Neural cell (in vitro differentiated cells): ENCODE results near the gene AGBL4. TPM values are rescaled to one million over a fixed set of nuclear protein-coding genes. Genes with fewer than 3 reads are reported as not detected.
A peak's percentile ranks its signal among the peaks of the same experiment; 100 is the strongest.

Experiments used
- H2AFZ ChIP-seq: fragments of 200-600, 300-800 bp; sonication (generic), shearing (Covaris generic); 2 replicates; pipeline ENCODE4 v1.6.0; 2014; ENCODE audit warnings: low read depth, mild to moderate bottlenecking, antibody characterized with exemption, low read length, moderate library complexity
- H3F3A ChIP-seq: fragments of 200-600 bp; shearing (Covaris generic); 2 replicates; pipeline ENCODE4 v1.6.1; 2016; ENCODE audit warnings: mild to moderate bottlenecking, moderate library complexity, mixed read lengths, antibody characterized with exemption, low read length; ENCODE audit not compliant: insufficient read depth, poor library complexity, severe bottlenecking
- H3K27ac ChIP-seq: fragments of 200-600, 300-800 bp; sonication (generic), shearing (Covaris generic); 2 replicates; pipeline ENCODE4 v1.5.1; 2014; ENCODE audit warnings: mild to moderate bottlenecking, low read length, moderate library complexity
- H3K27me3 ChIP-seq: fragments of 300-800, 200-600 bp; sonication (generic), shearing (Covaris generic); 2 replicates; pipeline ENCODE4 v1.6.0; 2014; ENCODE audit warnings: mild to moderate bottlenecking, low read depth, low read length, moderate library complexity; ENCODE audit not compliant: insufficient read depth
- H3K36me3 ChIP-seq: fragments of 300-800, 200-600 bp; sonication (generic), shearing (Covaris generic); 2 replicates; pipeline ENCODE4 v1.5.1; 2014; ENCODE audit warnings: mild to moderate bottlenecking, antibody characterized with exemption, low read length, moderate library complexity; ENCODE audit not compliant: insufficient read depth
- H3K4me2 ChIP-seq: fragments of 300-800, 200-600 bp; sonication (generic), shearing (Covaris generic); 2 replicates; pipeline ENCODE4 v1.6.0; 2014; ENCODE audit warnings: mild to moderate bottlenecking, low read length
- H3K4me3 ChIP-seq: fragments of 300-800, 200-600 bp; sonication (generic), shearing (Covaris generic); 2 replicates; pipeline ENCODE4 v1.5.1; 2014; ENCODE audit warnings: mild to moderate bottlenecking, low read length, moderate library complexity
- H3K79me2 ChIP-seq: fragments of 200-600 bp; shearing (Covaris generic); replicated peaks from 2 replicates; pipeline ENCODE4 v1.6.0; 2014; ENCODE audit warnings: mild to moderate bottlenecking, low read length, moderate library complexity; ENCODE audit not compliant: insufficient read depth
- H3K9ac ChIP-seq: fragments of 300-800, 200-600 bp; sonication (generic), shearing (Covaris generic); 2 replicates; pipeline ENCODE4 v1.6.1; 2016; ENCODE audit warnings: mild to moderate bottlenecking, low read length, mixed read lengths
- H3K9me2 ChIP-seq: fragments of 200-600 bp; shearing (Covaris generic); 2 replicates; pipeline ENCODE4 v1.6.1; 2016; ENCODE audit warnings: mild to moderate bottlenecking, low read length, mixed read lengths; ENCODE audit not compliant: insufficient read depth
- H3K9me3 ChIP-seq: fragments of 200-600, 300-800 bp; sonication (generic), shearing (Covaris generic); 2 replicates; pipeline ENCODE4 v1.6.1; 2016; ENCODE audit warnings: mild to moderate bottlenecking, mixed run types, low read length, moderate library complexity, mixed read lengths
- H4K20me1 ChIP-seq: fragments of 200-600 bp; shearing (Covaris generic); 2 replicates; pipeline ENCODE4 v1.6.1; 2016; ENCODE audit warnings: mild to moderate bottlenecking, mixed run types; ENCODE audit not compliant: insufficient read depth
- CTCF ChIP-seq: fragments of 450-650 bp; IDR thresholded peaks from 2 replicates; pipeline ENCODE4 v1.5.1; 2014; ENCODE audit warnings: antibody characterized with exemption, mild to moderate bottlenecking, moderate library complexity; ENCODE audit not compliant: poor library complexity, severe bottlenecking
- EP300 ChIP-seq: fragments of 450-650 bp; conservative IDR thresholded peaks from 2 replicates; pipeline ENCODE4 v1.6.1; 2014; ENCODE audit warnings: antibody characterized with exemption, mild to moderate bottlenecking, moderate library complexity; ENCODE audit not compliant: poor library complexity, severe bottlenecking
- EZH2 ChIP-seq: fragments of 200-600, 300-800 bp; shearing (Covaris generic), sonication (generic); IDR thresholded peaks from 2 replicates; pipeline ENCODE4 v1.6.1; 2014; ENCODE audit warnings: antibody characterized with exemption, low read length, borderline replicate concordance, mild to moderate bottlenecking; ENCODE audit not compliant: insufficient read depth, poor library complexity, severe bottlenecking
- MXI1 ChIP-seq: fragments of 450-650 bp; conservative IDR thresholded peaks from 2 replicates; pipeline ENCODE4 v1.6.1; 2014; ENCODE audit warnings: antibody characterized with exemption, mild to moderate bottlenecking; ENCODE audit not compliant: poor library complexity, severe bottlenecking
- POLR2AphosphoS5 ChIP-seq: IDR thresholded peaks from 2 replicates; pipeline ENCODE4 v1.6.1; 2012
- RAD21 ChIP-seq: fragments of 450-650 bp; conservative IDR thresholded peaks from 2 replicates; pipeline ENCODE4 v1.6.1; 2014; ENCODE audit warnings: antibody characterized with exemption, mild to moderate bottlenecking, moderate library complexity
- REST ChIP-seq: IDR thresholded peaks from 2 replicates; pipeline ENCODE4 v1.6.1; 2012; ENCODE audit warnings: borderline replicate concordance
- SMC3 ChIP-seq: fragments of 450-650 bp; conservative IDR thresholded peaks from 2 replicates; pipeline ENCODE4 v1.6.1; 2014; ENCODE audit warnings: antibody characterized with exemption, mild to moderate bottlenecking, moderate library complexity; ENCODE audit not compliant: poor library complexity
- TAF1 ChIP-seq: IDR thresholded peaks from 2 replicates; pipeline ENCODE4 v1.6.1; 2012; ENCODE audit warnings: low read depth
- polyA plus RNA-seq: library from polyadenylated mRNA; depleted of rRNA; stranded (reverse); fragments of >200 nt; gene quantifications from 2 replicates; pipeline ENCODE4 v1.2.3, GENCODE V29; 2014

AGBL4 gene
- polyA plus RNA-seq, 1 donor from 2014 or later: 1.3 TPM

GRCh38 chr1:48777219-48777895 is 1246.4 kb downstream of the AGBL4 start:
- Histone ChIP-seq H2AFZ (peak overlapping the region; percentile 63), H3K4me2 (peak overlapping the region; percentile 37), H3K27ac (peak overlapping the region; percentile 72), H3K4me3 (peak overlapping the region; percentile 82), H3K79me2 (peaks cover 43% of the 10 kb centered on the region), H4K20me1 (peaks cover 2% of the 10 kb centered on the region), H3F3A (no peaks in the 10 kb centered on the region), H3K9ac (peak overlapping the region; percentile 94), H3K9me3 (no peaks in the 10 kb centered on the region), H3K9me2 (no peaks in the 10 kb centered on the region), H3K27me3 (no peaks in the 10 kb centered on the region), H3K36me3 (no peaks in the 10 kb centered on the region)
- TF ChIP-seq SMC3: no peak
- no peak for TF ChIP-seq REST

GRCh38 chr1:48776393-48777218 is 1247.1 kb downstream of the AGBL4 start, which contains the start of gene BEND5:
Gene BEND5, minus strand, starts transcription at chr1:48776891. Its CDS starts 60 bp downstream, at chr1:48776831.
- Histone ChIP-seq H3K36me3 (no peaks in the 10 kb centered on the region), H3K4me3 (peak within 1 kb of the TSS; percentile 82), H4K20me1 (peaks cover 5% of the 10 kb centered on the region), H3K4me2 (peak within 1 kb of the TSS; percentile 98), H3F3A (no peaks in the 10 kb centered on the region), H3K9me2 (no peaks in the 10 kb centered on the region), H3K9me3 (no peaks in the 10 kb centered on the region), H3K9ac (peak within 1 kb of the TSS; percentile 94), H3K27ac (peak within 1 kb of the TSS; percentile 72), H3K27me3 (no peaks in the 10 kb centered on the region), H2AFZ (peak within 1 kb of the TSS; percentile 63), H3K79me2 (peaks cover 45% of the 10 kb centered on the region)
- TF ChIP-seq REST: peak; percentile 46
- no peak for TF ChIP-seq RAD21
- TF ChIP-seq EZH2: no peak
- no peak for TF ChIP-seq CTCF
- no peak for TF ChIP-seq SMC3
- peak; percentile 43 for TF ChIP-seq MXI1
- TF ChIP-seq EP300: no peak
- no peak for TF ChIP-seq TAF1
- peak; percentile 75 for TF ChIP-seq POLR2AphosphoS5
